K562 treated with DMSO at 1 percent for 12 hours (cell line): ENCODE data around the gene RRP15. TPM values are rescaled to one million over a fixed set of nuclear protein-coding genes. Genes with fewer than 3 reads are reported as not detected.

Experiments
- total RNA-seq: library from RNA; unstranded; fragments of 300-600 nt; gene quantifications from 2 replicates; pipeline ENCODE4 v1.2.3, GENCODE V29; 2022; ENCODE audit not compliant: insufficient read depth

RRP15 gene
- 2.1 and 3.4 TPM in 2 replicates for total RNA-seq

DNA sequence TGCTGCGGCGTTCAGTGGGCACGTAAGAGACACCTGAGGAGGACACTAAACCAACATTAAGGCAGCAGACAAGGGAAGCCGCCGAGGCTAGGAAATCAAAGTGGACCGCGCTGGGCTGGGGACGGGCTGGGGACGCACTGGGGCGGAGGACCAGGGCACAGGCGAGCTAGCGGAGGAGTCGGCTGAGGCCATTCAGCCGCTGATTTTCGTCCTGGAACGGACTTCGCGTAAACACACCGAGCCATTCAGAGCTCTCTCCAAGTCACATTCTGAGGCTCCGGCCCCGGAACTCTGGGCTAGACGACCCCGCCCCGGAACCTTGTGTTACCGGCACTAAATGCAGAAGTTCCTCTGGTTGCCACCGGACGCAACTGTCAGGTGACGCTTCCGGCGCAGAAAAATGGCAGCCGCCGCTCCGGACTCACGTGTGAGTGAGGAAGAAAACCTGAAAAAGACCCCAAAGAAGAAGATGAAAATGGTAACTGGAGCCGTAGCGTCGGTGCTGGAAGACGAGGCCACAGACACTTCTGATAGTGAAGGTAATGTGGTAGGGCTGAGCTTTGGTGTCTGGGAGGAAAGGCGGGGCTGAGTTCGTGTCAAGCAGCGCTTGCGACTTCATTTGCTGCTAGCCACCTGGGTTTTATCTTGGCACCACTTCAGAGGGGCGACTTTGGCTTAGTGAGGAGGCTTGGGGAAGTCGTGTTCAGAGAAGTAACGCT lies at the start of gene RRP15:
RRP15 (plus strand) TSS at position 377 of the 719 bp plus-strand sequence; CDS start at position 401, 24 bp downstream.

GRCh38 chr1:218344814-218345672 lies 60.0 kb downstream of the RRP15 start, which contains the start of gene TGFB2:
Gene TGFB2 (plus strand): TSS chr1:218345336. CDS start chr1:218346702, 1,366 bp downstream.

Other genes starting within 250 kb of the RRP15 start
- not detected in 2 replicates for gene TGFB2, start 60.0 kb downstream of the RRP15 start, total RNA-seq